ENCODE data around the gene IL21R.
"Not testable (repeated sequence)": the region's sequence is repeated elsewhere in the genome, so short reads cannot be mapped to it uniquely, and the experiment has no call there.

The IL21R gene

GRCh38 chr16:27447301-27447700 is 45.3 kb downstream of the IL21R start:
- Histone ChIP-seq H3K4me1 (ENCODE audit: control insufficient read depth, insufficient read depth, low read length) (no peaks in the 10 kb centered on the region), H3K27ac (ENCODE audit: low read length) (no peak overlapping the region), H3K27me3 (ENCODE audit: control insufficient read depth, insufficient read depth, low read length) (no peaks in the 10 kb centered on the region), H3K9me3 (ENCODE audit: control insufficient read depth, insufficient read depth, low read length) (no peaks in the 10 kb centered on the region), H3K4me3 (ENCODE audit: low read length) (no peak overlapping the region), H3K36me3 (ENCODE audit: control insufficient read depth, insufficient read depth, low read length) (no peaks in the 10 kb centered on the region)
- DNase-seq (ENCODE audit: low read depth, low spot score): no peak
- no CpG with 5 or more reads among the region's 5 CpGs for WGBS (ENCODE audit: insufficient coverage, insufficient read length)

DNA sequence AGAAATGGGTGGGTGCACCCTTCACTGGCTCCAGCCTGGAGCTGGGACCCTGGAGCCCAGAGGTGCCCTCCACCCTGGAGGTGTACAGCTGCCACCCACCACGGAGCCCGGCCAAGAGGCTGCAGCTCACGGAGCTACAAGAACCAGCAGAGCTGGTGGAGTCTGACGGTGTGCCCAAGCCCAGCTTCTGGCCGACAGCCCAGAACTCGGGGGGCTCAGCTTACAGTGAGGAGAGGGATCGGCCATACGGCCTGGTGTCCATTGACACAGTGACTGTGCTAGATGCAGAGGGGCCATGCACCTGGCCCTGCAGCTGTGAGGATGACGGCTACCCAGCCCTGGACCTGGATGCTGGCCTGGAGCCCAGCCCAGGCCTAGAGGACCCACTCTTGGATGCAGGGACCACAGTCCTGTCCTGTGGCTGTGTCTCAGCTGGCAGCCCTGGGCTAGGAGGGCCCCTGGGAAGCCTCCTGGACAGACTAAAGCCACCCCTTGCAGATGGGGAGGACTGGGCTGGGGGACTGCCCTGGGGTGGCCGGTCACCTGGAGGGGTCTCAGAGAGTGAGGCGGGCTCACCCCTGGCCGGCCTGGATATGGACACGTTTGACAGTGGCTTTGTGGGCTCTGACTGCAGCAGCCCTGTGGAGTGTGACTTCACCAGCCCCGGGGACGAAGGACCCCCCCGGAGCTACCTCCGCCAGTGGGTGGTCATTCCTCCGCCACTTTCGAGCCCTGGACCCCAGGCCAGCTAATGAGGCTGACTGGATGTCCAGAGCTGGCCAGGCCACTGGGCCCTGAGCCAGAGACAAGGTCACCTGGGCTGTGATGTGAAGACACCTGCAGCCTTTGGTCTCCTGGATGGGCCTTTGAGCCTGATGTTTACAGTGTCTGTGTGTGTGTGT is 46.8 kb downstream of the IL21R start:
- Histone ChIP-seq H3K36me3 (ENCODE audit: control insufficient read depth, insufficient read depth, low read length) (no peaks in the 10 kb centered on the region), H3K9me3 (ENCODE audit: control insufficient read depth, insufficient read depth, low read length) (no peaks in the 10 kb centered on the region), H3K4me1 (ENCODE audit: control insufficient read depth, insufficient read depth, low read length) (no peaks in the 10 kb centered on the region), H3K27ac (ENCODE audit: low read length) (no peak overlapping the region), H3K27me3 (ENCODE audit: control insufficient read depth, insufficient read depth, low read length) (no peaks in the 10 kb centered on the region), H3K4me3 (ENCODE audit: low read length) (no peak overlapping the region)
- WGBS (ENCODE audit: insufficient coverage, insufficient read length): no CpG with 5 or more reads among the region's 19 CpGs
- DNase-seq (ENCODE audit: low read depth, low spot score): no peak

DNA sequence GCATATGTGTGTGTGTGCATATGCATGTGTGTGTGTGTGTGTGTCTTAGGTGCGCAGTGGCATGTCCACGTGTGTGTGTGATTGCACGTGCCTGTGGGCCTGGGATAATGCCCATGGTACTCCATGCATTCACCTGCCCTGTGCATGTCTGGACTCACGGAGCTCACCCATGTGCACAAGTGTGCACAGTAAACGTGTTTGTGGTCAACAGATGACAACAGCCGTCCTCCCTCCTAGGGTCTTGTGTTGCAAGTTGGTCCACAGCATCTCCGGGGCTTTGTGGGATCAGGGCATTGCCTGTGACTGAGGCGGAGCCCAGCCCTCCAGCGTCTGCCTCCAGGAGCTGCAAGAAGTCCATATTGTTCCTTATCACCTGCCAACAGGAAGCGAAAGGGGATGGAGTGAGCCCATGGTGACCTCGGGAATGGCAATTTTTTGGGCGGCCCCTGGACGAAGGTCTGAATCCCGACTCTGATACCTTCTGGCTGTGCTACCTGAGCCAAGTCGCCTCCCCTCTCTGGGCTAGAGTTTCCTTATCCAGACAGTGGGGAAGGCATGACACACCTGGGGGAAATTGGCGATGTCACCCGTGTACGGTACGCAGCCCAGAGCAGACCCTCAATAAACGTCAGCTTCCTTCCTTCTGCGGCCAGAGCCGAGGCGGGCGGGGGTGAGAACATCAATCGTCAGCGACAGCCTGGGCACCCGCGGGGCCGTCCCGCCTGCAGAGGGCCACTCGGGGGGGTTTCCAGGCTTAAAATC is 47.6 kb downstream of the IL21R start:
- Histone ChIP-seq H3K27me3 (ENCODE audit: control insufficient read depth, insufficient read depth, low read length) (no peaks in the 10 kb centered on the region), H3K36me3 (ENCODE audit: control insufficient read depth, insufficient read depth, low read length) (no peaks in the 10 kb centered on the region), H3K9me3 (ENCODE audit: control insufficient read depth, insufficient read depth, low read length) (no peaks in the 10 kb centered on the region), H3K4me3 (ENCODE audit: low read length) (no peak overlapping the region), H3K27ac (ENCODE audit: low read length) (no peak overlapping the region), H3K4me1 (ENCODE audit: control insufficient read depth, insufficient read depth, low read length) (no peaks in the 10 kb centered on the region)
- DNase-seq (ENCODE audit: low read depth, low spot score): no peak
- no CpG with 5 or more reads among the region's 31 CpGs for WGBS (ENCODE audit: insufficient coverage, insufficient read length)

- H3K27ac ChIP-seq (ENCODE audit: low read length): no peak overlapping the region
- no peaks in the 10 kb centered on the region for H3K36me3 ChIP-seq (ENCODE audit: control insufficient read depth, insufficient read depth, low read length)
- H3K9me3 ChIP-seq (ENCODE audit: control insufficient read depth, insufficient read depth, low read length): no peaks in the 10 kb centered on the region
- no peaks in the 10 kb centered on the region for H3K27me3 ChIP-seq (ENCODE audit: control insufficient read depth, insufficient read depth, low read length)
- WGBS (ENCODE audit: insufficient coverage, insufficient read length): no CpG with 5 or more reads among the region's 5 CpGs
- H3K4me3 ChIP-seq (ENCODE audit: low read length): no peak overlapping the region
- H3K4me1 ChIP-seq (ENCODE audit: control insufficient read depth, insufficient read depth, low read length): no peaks in the 10 kb centered on the region
- no peak for DNase-seq (ENCODE audit: low read depth, low spot score)
These were observed 48.2 kb downstream of the IL21R start for GRCh38 chr16:27450196-27450549.

DNA sequence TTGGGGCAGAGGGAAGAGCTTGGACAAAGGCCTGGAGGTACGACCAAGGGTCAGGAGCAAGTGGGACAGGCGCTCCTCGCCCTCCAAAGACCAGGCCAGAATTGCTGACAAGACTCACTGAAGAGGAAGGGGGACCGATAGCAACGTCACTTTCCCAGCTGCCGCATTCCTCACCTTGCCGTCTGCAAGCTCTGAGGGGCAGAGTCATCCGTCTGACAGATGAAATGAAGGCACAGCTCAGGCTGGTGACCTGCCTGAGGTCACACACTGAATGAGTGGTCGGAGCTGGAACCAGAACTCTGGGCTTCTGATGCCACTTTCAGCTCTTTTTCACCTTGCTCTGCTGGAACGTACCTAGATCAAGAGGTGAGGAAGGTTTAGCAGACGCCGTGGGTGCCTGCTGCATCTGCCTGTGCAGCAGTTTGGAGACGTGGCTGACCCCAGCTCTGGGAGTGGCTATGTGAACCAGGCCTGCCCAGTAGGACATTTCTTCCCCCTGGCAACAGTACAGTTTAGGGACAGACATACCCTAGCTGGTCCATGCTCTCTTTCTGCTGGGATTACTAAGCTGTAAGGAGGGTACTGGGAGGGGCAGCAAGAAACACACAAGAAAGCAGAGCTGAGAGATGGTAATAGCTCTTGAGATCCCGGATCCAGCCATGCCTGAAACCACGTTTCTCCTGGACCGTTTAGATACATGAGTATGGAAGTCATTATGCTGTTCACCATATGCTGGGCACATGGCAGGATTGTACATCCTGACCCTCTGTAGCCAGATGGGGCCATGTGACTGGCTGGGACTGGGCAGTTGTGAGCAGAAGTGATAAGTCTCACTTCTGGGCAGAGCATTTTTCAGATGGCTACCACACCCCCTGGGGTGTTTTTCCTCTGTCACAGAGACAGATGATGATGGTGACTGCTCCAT is 50.9 kb downstream of the IL21R start:
- no CpG with 5 or more reads among the region's 16 CpGs for WGBS (ENCODE audit: insufficient coverage, insufficient read length)
- Histone ChIP-seq H3K27ac (ENCODE audit: low read length) (no peak overlapping the region), H3K27me3 (ENCODE audit: control insufficient read depth, insufficient read depth, low read length) (no peaks in the 10 kb centered on the region), H3K4me3 (ENCODE audit: low read length) (no peak overlapping the region), H3K9me3 (ENCODE audit: control insufficient read depth, insufficient read depth, low read length) (no peaks in the 10 kb centered on the region), H3K4me1 (ENCODE audit: control insufficient read depth, insufficient read depth, low read length) (no peaks in the 10 kb centered on the region), H3K36me3 (ENCODE audit: control insufficient read depth, insufficient read depth, low read length) (no peaks in the 10 kb centered on the region)
- DNase-seq (ENCODE audit: low read depth, low spot score): no peak

DNA sequence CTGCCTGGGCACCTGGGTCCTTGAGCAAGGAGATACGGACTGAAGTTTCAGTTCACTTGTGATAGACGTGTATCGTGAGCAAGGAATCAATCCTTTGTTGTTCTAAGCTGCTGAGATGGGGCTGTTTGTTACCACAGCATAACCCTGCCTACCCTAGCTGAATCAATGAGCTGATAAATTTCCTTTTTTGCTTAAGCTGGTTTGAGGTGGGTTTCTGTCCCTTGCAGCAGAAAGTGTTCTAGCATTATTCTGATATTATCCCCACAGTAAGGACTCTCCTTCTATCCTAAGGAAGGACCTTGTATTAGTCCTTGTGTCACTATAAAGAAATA is 51.5 kb downstream of the IL21R start:
- Histone ChIP-seq H3K27me3 (ENCODE audit: control insufficient read depth, insufficient read depth, low read length) (no peaks in the 10 kb centered on the region), H3K27ac (ENCODE audit: low read length) (no peak overlapping the region), H3K4me1 (ENCODE audit: control insufficient read depth, insufficient read depth, low read length) (no peaks in the 10 kb centered on the region), H3K36me3 (ENCODE audit: control insufficient read depth, insufficient read depth, low read length) (no peaks in the 10 kb centered on the region), H3K9me3 (ENCODE audit: control insufficient read depth, insufficient read depth, low read length) (no peaks in the 10 kb centered on the region), H3K4me3 (ENCODE audit: low read length) (no peak overlapping the region)
- no peak for DNase-seq (ENCODE audit: low read depth, low spot score)
- no CpG with 5 or more reads among the region's 3 CpGs for WGBS (ENCODE audit: insufficient coverage, insufficient read length)

- no peaks in the 10 kb centered on the region for H3K4me1 ChIP-seq (ENCODE audit: control insufficient read depth, insufficient read depth, low read length)
- H3K27ac ChIP-seq (ENCODE audit: low read length): no peak overlapping the region
- no peaks in the 10 kb centered on the region for H3K9me3 ChIP-seq (ENCODE audit: control insufficient read depth, insufficient read depth, low read length)
- WGBS (ENCODE audit: insufficient coverage, insufficient read length): no CpG with 5 or more reads among the region's 12 CpGs
- no peaks in the 10 kb centered on the region for H3K36me3 ChIP-seq (ENCODE audit: control insufficient read depth, insufficient read depth, low read length)
- DNase-seq (ENCODE audit: low read depth, low spot score): no peak
- no peak overlapping the region for H3K4me3 ChIP-seq (ENCODE audit: low read length)
- H3K27me3 ChIP-seq (ENCODE audit: control insufficient read depth, insufficient read depth, low read length): no peaks in the 10 kb centered on the region
These were observed 53.7 kb downstream of the IL21R start for GRCh38 chr16:27455700-27456099.

DNA sequence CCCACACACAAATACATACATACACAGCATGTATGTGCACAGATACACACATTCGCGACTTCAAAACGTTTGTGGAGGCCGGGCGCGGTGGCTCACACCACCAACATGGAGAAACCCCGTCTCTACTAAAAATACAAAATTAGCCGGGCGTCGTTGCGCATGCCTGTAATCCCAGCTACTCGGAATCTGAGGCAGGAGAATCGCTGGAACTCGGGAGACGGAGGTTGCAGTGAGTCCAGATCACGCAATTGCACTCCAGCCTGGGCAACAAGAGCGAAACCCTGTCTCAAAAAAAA is 55.6 kb downstream of the IL21R start:
- peaks cover 15% of the 10 kb centered on the region for H3K36me3 ChIP-seq (ENCODE audit: control insufficient read depth, insufficient read depth, low read length)
- not testable (repeated sequence) for H3K9me3 ChIP-seq (ENCODE audit: control insufficient read depth, insufficient read depth, low read length); H3K4me3 ChIP-seq (ENCODE audit: low read length); H3K27me3 ChIP-seq (ENCODE audit: control insufficient read depth, insufficient read depth, low read length); H3K4me1 ChIP-seq (ENCODE audit: control insufficient read depth, insufficient read depth, low read length); DNase-seq (ENCODE audit: low read depth, low spot score); H3K27ac ChIP-seq (ENCODE audit: low read length)
- no CpG with 5 or more reads among the region's 17 CpGs for WGBS (ENCODE audit: insufficient coverage, insufficient read length)

GRCh38 chr16:27458258-27458657 is 56.3 kb downstream of the IL21R start:
- no peaks in the 10 kb centered on the region for H3K9me3 ChIP-seq (ENCODE audit: control insufficient read depth, insufficient read depth, low read length)
- no peak overlapping the region for H3K4me3 ChIP-seq (ENCODE audit: low read length)
- peaks cover 19% of the 10 kb centered on the region for H3K36me3 ChIP-seq (ENCODE audit: control insufficient read depth, insufficient read depth, low read length)
- no peaks in the 10 kb centered on the region for H3K27me3 ChIP-seq (ENCODE audit: control insufficient read depth, insufficient read depth, low read length)
- no peak for DNase-seq (ENCODE audit: low read depth, low spot score)
- H3K4me1 ChIP-seq (ENCODE audit: control insufficient read depth, insufficient read depth, low read length): no peaks in the 10 kb centered on the region
- H3K27ac ChIP-seq (ENCODE audit: low read length): no peak overlapping the region
- no CpG with 5 or more reads among the region's 5 CpGs for WGBS (ENCODE audit: insufficient coverage, insufficient read length)

DNA sequence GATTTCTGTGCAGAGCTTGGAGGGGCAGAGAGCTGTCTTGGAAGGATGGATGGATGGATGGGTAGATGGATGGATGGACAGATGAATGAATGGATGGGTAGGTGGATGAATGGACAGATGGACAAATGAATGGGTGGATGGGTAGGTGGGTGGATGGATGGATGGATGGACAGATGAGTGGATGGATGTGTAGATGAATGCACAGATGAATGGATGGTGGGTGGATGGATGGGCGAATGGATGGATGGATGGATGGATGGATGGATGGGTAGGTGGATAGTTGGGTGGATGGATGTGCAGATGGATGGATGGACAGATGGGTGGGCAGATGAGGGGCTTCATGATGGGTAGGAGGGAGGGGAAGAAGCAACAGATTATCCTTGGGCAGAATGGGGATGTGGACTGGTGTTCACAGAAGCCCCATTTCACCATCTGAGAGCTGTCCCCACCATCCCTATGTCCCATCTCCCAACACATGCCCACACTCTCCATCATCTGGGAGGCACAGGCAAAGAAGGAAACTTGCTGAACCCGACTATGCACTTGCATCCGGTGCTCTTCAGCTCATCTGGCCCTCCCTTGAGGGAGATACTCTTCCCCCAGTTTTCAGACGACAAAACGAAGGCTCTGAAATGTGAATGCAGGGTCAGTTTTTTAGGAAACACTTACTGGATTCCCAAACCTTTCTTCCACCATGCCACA is 57.2 kb downstream of the IL21R start:
- Histone ChIP-seq H3K4me1 (ENCODE audit: control insufficient read depth, insufficient read depth, low read length) (no peaks in the 10 kb centered on the region), H3K36me3 (ENCODE audit: control insufficient read depth, insufficient read depth, low read length) (peaks cover 22% of the 10 kb centered on the region), H3K27ac (ENCODE audit: low read length) (no peak overlapping the region), H3K9me3 (ENCODE audit: control insufficient read depth, insufficient read depth, low read length) (no peaks in the 10 kb centered on the region), H3K27me3 (ENCODE audit: control insufficient read depth, insufficient read depth, low read length) (no peaks in the 10 kb centered on the region), H3K4me3 (ENCODE audit: low read length) (no peak overlapping the region)
- no peak for DNase-seq (ENCODE audit: low read depth, low spot score)
- WGBS (ENCODE audit: insufficient coverage, insufficient read length): no CpG with 5 or more reads among the region's 5 CpGs

Measured in iPS DF 6.9 (cell line).